ENCODE results near the gene YAF2.

YAF2 gene

DNA sequence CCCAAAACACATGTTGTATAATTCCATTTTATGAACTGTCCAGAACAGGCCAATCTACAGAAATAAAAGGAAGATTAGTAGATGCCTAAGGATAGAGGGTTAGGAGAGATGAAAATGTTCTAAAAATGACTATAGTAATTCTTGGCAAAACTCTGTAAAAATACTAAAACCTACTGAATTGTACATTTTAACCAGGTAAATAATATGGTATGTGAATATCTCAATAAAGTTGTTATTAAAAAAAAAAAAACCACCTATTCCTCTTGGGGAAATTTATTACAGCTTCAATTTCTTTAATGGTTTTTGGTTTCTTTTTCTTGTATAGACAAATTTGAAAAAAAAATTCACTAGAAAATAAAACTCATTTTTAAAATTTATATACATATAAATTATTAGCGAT, 33.2 kb downstream of the YAF2 start:
- ChIA-PET CTCF (no interaction called here), POLR2A (ENCODE audit: low non-redundant PET) (no interaction called here)
- no peak for DNase-seq (ENCODE audit: low spot score)
- no peak overlapping the region for H3K27ac ChIP-seq
- TF ChIP-seq, protein P1, sequence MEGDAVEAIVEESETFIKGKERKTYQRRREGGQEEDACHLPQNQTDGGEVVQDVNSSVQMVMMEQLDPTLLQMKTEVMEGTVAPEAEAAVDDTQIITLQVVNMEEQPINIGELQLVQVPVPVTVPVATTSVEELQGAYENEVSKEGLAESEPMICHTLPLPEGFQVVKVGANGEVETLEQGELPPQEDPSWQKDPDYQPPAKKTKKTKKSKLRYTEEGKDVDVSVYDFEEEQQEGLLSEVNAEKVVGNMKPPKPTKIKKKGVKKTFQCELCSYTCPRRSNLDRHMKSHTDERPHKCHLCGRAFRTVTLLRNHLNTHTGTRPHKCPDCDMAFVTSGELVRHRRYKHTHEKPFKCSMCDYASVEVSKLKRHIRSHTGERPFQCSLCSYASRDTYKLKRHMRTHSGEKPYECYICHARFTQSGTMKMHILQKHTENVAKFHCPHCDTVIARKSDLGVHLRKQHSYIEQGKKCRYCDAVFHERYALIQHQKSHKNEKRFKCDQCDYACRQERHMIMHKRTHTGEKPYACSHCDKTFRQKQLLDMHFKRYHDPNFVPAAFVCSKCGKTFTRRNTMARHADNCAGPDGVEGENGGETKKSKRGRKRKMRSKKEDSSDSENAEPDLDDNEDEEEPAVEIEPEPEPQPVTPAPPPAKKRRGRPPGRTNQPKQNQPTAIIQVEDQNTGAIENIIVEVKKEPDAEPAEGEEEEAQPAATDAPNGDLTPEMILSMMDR (conservative IDR thresholded peaks at IDR 0.05; ENCODE audit: low read depth): no peak

DNA sequence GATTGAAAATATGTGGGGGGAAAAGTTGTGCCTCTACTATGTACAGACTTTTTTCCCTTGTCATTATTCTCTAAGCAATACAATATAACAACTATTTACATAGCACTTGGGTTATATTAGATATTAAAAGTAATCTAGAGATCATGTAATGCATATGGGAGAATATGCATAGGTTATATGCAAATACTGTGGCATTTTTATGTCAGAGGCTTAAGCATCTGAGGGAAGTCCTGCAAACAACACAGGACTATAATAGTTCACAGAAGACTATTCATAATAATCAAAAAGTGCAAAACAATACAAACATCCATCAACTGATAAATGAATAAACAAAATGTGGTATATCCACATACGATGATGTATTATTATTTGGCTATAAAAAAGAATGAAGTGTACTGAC, 33.7 kb downstream of the YAF2 start:
- ChIA-PET POLR2A (ENCODE audit: low non-redundant PET) (no interaction called here), CTCF (no interaction called here)
- no peak for DNase-seq (ENCODE audit: low spot score)
- no peak overlapping the region for H3K27ac ChIP-seq
- TF ChIP-seq, protein P1 (conservative IDR thresholded peaks at IDR 0.05; ENCODE audit: low read depth): no peak

DNA sequence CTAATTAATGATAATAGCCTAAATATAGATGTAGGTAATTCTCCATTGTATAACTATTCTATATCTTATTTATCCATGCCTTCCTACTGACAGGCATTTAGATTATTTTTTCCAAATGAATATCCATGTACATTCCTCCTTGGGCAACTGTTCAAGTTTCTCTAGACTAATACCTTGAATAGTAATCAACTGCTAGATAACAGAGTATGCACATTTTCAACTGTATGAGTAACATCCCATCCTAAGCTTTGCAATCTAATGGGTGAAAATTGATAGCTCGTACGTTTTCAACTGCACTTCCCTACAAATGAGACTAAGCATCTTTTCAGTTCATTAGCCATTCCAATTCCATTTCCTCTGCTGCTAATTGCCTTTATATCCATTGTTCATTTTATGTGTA, 37.0 kb downstream of the YAF2 start:
- TF ChIP-seq, protein P1 (conservative IDR thresholded peaks at IDR 0.05; ENCODE audit: low read depth): no peak
- ChIA-PET POLR2A (ENCODE audit: low non-redundant PET) (no interaction called here), CTCF (no interaction called here)
- no peak for DNase-seq (ENCODE audit: low spot score)
- H3K27ac ChIP-seq: no peak overlapping the region

DNA sequence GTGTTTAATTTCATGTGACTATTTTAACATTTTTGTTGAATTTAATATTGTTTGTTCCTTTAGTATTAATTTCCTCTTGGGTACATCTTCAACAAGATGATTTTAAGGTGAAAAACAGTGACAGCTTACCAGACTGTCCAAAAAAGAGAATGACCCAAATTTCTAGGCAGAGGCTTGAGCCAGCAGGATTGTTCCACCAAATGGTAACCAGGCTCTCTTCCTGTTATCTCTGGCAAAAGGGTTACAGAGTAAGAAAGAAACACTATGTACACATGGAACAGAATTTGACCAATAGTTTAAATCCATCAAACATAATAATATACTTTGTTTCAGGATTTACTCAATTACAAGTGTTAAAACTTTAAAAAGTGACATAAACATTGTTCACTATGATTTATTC, 39.0 kb downstream of the YAF2 start:
- POLR2A ChIA-PET (ENCODE audit: low non-redundant PET): no interaction called here
- H3K27ac ChIP-seq: no peak overlapping the region

DNA sequence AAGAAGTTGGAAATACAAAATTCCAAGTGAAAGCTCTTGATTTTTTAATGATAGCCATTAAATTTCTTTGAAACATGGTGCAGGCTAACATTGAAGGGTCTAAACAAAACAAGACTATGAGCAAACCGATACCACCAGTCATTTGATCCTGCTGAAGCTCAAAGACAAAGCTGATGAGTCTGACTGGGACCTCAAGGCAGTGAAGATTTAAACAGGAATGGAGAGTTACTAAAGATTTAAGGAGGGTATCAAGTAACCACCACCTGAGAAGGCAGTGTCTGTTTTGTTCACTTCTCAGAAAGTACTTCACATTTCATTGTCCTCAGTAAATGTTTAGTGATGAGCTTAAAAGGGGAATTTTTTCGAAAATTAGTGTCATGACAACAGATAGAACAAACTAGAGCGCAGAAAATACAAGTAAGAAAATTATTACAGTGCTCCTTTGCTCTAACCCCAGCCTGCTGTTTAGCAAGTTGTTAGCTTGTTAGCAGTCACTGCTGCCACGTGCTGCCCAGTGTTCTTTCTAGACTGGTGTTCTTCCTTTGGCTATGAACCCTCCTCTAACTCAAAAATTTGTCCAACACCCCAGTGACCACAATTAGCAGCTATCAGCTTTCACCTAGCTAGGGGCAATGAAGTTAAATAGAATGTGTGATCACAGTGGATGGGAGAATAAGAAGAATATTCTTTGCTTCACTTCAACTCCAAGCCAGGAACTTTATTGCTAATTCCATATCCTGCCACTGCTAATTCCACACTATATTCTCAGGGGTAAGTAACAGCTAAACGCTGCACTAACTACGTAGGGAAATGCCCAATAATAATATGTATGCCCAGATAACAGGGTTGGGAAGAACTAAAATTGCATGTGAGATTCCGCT, 41.1 kb downstream of the YAF2 start:
- DNase-seq (ENCODE audit: low spot score): no peak
- POLR2A ChIA-PET (ENCODE audit: low non-redundant PET): no interaction called here
- CTCF ChIA-PET: interaction anchor here (0.7 kb wide), 1 partner anchor 189 kb away, joined by 3 read pairs; no protein-coding TSS in a partner anchor
- H3K27ac ChIP-seq: no peak overlapping the region
- TF ChIP-seq, protein P1 (conservative IDR thresholded peaks at IDR 0.05; ENCODE audit: low read depth): no peak

More for the DNA sequence above, 39.0 kb downstream of the YAF2 start:
- TF ChIP-seq, protein P1 (conservative IDR thresholded peaks at IDR 0.05; ENCODE audit: low read depth): no peak
- CTCF ChIA-PET: interaction anchor here (0.7 kb wide), 1 partner anchor 862 kb away, joined by 3 read pairs; no protein-coding TSS in a partner anchor
- DNase-seq (ENCODE audit: low spot score): no peak

DNA sequence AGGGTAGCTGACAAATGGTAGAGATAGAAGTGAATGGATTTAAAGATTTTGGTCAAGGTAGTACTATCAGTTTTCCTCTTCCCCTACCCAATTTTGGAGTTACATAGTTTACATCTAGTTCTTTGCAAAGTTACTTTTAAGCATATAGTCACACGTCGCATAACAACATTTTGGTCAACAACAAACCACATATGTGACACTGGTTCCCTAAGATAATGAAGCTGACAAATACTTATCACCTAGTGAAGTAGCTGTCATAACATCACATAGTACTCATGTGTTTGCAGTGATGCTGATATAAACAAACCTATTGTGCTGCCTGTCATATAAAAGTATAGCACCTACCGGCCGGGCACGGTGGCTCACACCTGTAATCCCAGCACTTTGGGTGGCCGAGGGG, 45.4 kb downstream of the YAF2 start:
- TF ChIP-seq, protein P1 (conservative IDR thresholded peaks at IDR 0.05; ENCODE audit: low read depth): no peak
- CTCF ChIA-PET: interaction anchor here (0.7 kb wide), 1 partner anchor 33 kb away, joined by 4 read pairs; no protein-coding TSS in a partner anchor
- DNase-seq (ENCODE audit: low spot score): no peak
- no peak overlapping the region for H3K27ac ChIP-seq
- POLR2A ChIA-PET (ENCODE audit: low non-redundant PET): no interaction called here
